Measurements from ENCODE around the gene COL4A1.

COL4A1 gene

DNA sequence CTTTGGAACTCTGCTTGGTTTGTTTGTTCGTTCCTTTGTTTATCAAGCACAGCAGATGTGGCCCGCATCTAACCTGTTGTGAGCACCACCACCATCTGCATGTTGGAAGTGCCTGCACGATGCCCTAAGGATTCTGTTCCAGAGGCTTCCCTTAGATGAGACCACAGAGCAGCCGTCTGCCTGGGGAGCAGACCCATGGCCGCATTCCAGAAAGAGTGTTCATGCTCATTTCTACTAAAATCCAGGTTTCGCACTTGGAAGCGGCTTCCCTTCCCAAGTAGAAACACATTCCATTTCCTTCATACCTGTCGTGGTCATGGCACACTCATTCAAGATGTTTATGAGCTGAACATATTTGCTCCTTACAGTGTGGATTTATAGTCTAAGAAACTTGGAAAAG is 27.3 kb upstream of the COL4A1 start:
- no peaks in the 10 kb centered on the region for H3K9me3 ChIP-seq (ENCODE audit: control insufficient read depth in 1 of 2, low read length in 2 of 2)
- peaks cover 3 to 6% of the 10 kb centered on the region in 2 donors for H3K4me1 ChIP-seq (ENCODE audit: control insufficient read depth in 1 of 2, insufficient read depth in 2 of 2, low read length in 2 of 2)
- H3K36me3 ChIP-seq (ENCODE audit: control insufficient read depth in 1 of 2, insufficient read depth in 2 of 2, low read length in 2 of 2): no peaks in the 10 kb centered on the region
- H3K9ac ChIP-seq (ENCODE audit: low read depth in 1 of 2, low read length in 2 of 2): no peak overlapping the region
- H3K27me3 ChIP-seq (ENCODE audit: control insufficient read depth in 1 of 2, insufficient read depth in 2 of 2, low read length in 2 of 2): no peaks in the 10 kb centered on the region
- H3K4me3 ChIP-seq (ENCODE audit: low read depth in 1 of 2, low read length in 2 of 2): no peak overlapping the region
- no peak overlapping the region for H3K27ac ChIP-seq (ENCODE audit: low read depth, low read length)

DNA sequence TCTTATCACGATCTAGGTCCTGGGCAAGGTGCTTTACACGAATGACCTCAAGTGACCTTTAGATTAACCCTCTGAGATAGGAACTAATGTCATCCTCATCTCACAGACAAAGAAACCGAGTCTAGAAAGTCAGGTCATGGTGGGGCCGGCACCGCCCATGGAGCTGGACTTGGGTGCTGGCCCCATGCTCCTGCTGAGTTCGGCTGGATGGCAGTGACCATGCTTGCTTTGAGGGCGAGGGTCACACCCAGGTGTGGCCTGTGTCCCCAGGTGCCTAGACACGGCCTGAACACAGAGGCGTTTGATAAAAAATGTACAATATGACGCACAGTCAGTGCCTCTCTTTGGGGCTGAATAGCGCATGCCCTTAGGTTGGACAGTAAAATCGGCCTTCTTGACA is 26.9 kb upstream of the COL4A1 start:
- H3K36me3 ChIP-seq (ENCODE audit: control insufficient read depth in 1 of 2, insufficient read depth in 2 of 2, low read length in 2 of 2): no peaks in the 10 kb centered on the region
- no peaks in the 10 kb centered on the region for H3K9me3 ChIP-seq (ENCODE audit: control insufficient read depth in 1 of 2, low read length in 2 of 2)
- no peaks in the 10 kb centered on the region for H3K27me3 ChIP-seq (ENCODE audit: control insufficient read depth in 1 of 2, insufficient read depth in 2 of 2, low read length in 2 of 2)
- no peak overlapping the region for H3K27ac ChIP-seq (ENCODE audit: low read depth, low read length)
- H3K4me3 ChIP-seq (ENCODE audit: low read depth in 1 of 2, low read length in 2 of 2): no peak overlapping the region
- H3K4me1 ChIP-seq (ENCODE audit: control insufficient read depth in 1 of 2, insufficient read depth in 2 of 2, low read length in 2 of 2): peaks cover 3 to 6% of the 10 kb centered on the region in 2 donors
- H3K9ac ChIP-seq (ENCODE audit: low read depth in 1 of 2, low read length in 2 of 2): no peak overlapping the region

DNA sequence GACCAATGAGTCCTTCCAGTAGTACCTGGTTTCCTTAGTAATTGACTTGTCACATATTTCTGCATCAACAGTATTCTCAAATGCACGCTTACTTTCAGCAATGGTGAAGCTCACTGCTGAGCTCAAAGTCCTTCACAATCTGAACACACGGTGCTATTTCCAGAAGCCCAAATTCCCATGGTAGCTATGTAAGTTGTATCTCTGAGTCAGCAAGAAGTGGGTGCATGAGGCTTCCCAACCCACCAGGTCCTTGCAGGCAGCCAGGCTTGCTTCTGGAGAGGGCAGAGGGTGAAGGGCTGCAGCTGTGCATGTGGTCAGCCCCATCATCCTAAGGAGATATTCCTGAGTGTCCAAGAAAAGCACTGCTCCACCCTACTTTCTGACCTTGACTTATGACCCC is 25.8 kb upstream of the COL4A1 start:
- H3K4me3 ChIP-seq (ENCODE audit: low read depth in 1 of 2, low read length in 2 of 2): no peak overlapping the region
- H3K9ac ChIP-seq (ENCODE audit: low read depth in 1 of 2, low read length in 2 of 2): no peak overlapping the region
- peaks cover 3 to 6% of the 10 kb centered on the region in 2 donors for H3K4me1 ChIP-seq (ENCODE audit: control insufficient read depth in 1 of 2, insufficient read depth in 2 of 2, low read length in 2 of 2)
- H3K27ac ChIP-seq (ENCODE audit: low read depth, low read length): no peak overlapping the region
- no peaks in the 10 kb centered on the region for H3K36me3 ChIP-seq (ENCODE audit: control insufficient read depth in 1 of 2, insufficient read depth in 2 of 2, low read length in 2 of 2)
- no peaks in the 10 kb centered on the region for H3K9me3 ChIP-seq (ENCODE audit: control insufficient read depth in 1 of 2, low read length in 2 of 2)
- H3K27me3 ChIP-seq (ENCODE audit: control insufficient read depth in 1 of 2, insufficient read depth in 2 of 2, low read length in 2 of 2): no peaks in the 10 kb centered on the region

GRCh38 chr13:110331362-110331761 is 24.4 kb upstream of the COL4A1 start:
- H3K4me1 ChIP-seq (ENCODE audit: control insufficient read depth in 1 of 2, insufficient read depth in 2 of 2, low read length in 2 of 2): peaks cover 0 to 6% of the 10 kb centered on the region in 2 donors
- no peak overlapping the region for H3K9ac ChIP-seq (ENCODE audit: low read depth in 1 of 2, low read length in 2 of 2)
- no peaks in the 10 kb centered on the region for H3K9me3 ChIP-seq (ENCODE audit: control insufficient read depth in 1 of 2, low read length in 2 of 2)
- H3K36me3 ChIP-seq (ENCODE audit: control insufficient read depth in 1 of 2, insufficient read depth in 2 of 2, low read length in 2 of 2): no peaks in the 10 kb centered on the region
- H3K27ac ChIP-seq (ENCODE audit: low read depth, low read length): no peak overlapping the region
- H3K4me3 ChIP-seq (ENCODE audit: low read depth in 1 of 2, low read length in 2 of 2): no peak overlapping the region
- H3K27me3 ChIP-seq (ENCODE audit: control insufficient read depth in 1 of 2, insufficient read depth in 2 of 2, low read length in 2 of 2): no peaks in the 10 kb centered on the region

- Histone ChIP-seq H3K4me1 (ENCODE audit: control insufficient read depth in 1 of 2, insufficient read depth in 2 of 2, low read length in 2 of 2) (peaks cover 0 to 6% of the 10 kb centered on the region in 2 donors), H3K36me3 (ENCODE audit: control insufficient read depth in 1 of 2, insufficient read depth in 2 of 2, low read length in 2 of 2) (no peaks in the 10 kb centered on the region), H3K27ac (ENCODE audit: low read depth, low read length) (peak overlapping the region; percentile 6), H3K4me3 (ENCODE audit: low read depth in 1 of 2, low read length in 2 of 2) (no peak overlapping the region), H3K9ac (ENCODE audit: low read depth in 1 of 2, low read length in 2 of 2) (no peak overlapping the region), H3K27me3 (ENCODE audit: control insufficient read depth in 1 of 2, insufficient read depth in 2 of 2, low read length in 2 of 2) (no peaks in the 10 kb centered on the region), H3K9me3 (ENCODE audit: control insufficient read depth in 1 of 2, low read length in 2 of 2) (no peaks in the 10 kb centered on the region)
Measured at GRCh38 chr13:110330491-110331011, 23.6 kb upstream of the COL4A1 start.

DNA sequence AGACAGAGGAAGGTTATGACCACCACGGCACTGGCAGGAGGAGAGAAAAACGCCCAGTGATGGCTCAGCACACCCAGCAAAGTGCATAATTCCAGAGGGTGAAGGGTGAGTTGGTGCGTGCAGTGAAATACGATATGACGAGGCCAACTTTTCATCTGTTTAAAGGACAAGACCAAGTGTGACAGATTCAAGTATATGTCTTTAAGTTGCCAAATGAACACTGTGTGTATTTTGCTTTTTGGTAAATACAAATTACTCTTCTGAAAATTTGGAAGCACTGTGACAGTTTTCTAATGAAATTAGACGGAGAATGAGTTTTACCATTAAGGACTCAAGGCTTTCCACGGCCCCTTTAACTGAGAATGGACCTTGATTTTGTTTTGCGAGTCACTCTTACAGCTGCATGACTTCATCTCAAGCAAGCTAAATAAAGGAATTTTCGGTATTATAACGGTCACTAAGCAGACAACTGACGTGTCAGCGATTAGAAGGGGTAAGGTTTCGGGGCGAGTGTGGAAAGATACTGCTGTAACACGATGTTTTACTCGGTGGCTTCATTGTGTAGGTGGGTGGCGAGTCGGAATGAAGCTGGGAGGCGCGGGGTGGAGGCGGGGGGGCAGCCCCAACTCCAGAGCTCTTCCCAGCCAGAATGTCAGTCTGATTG is 23.0 kb upstream of the COL4A1 start:
- H3K27ac ChIP-seq (ENCODE audit: low read depth, low read length): peak overlapping the region; percentile 6
- peaks cover 0 to 6% of the 10 kb centered on the region in 2 donors for H3K4me1 ChIP-seq (ENCODE audit: control insufficient read depth in 1 of 2, insufficient read depth in 2 of 2, low read length in 2 of 2)
- no peaks in the 10 kb centered on the region for H3K36me3 ChIP-seq (ENCODE audit: control insufficient read depth in 1 of 2, insufficient read depth in 2 of 2, low read length in 2 of 2)
- H3K9me3 ChIP-seq (ENCODE audit: control insufficient read depth in 1 of 2, low read length in 2 of 2): no peaks in the 10 kb centered on the region
- H3K9ac ChIP-seq (ENCODE audit: low read depth in 1 of 2, low read length in 2 of 2): peak overlapping the region in 1 of 2 donors; percentile 22
- no peak overlapping the region for H3K4me3 ChIP-seq (ENCODE audit: low read depth in 1 of 2, low read length in 2 of 2)
- no peaks in the 10 kb centered on the region for H3K27me3 ChIP-seq (ENCODE audit: control insufficient read depth in 1 of 2, insufficient read depth in 2 of 2, low read length in 2 of 2)

GRCh38 chr13:110329258-110329657 is 22.3 kb upstream of the COL4A1 start:
- no peaks in the 10 kb centered on the region for H3K9me3 ChIP-seq (ENCODE audit: control insufficient read depth in 1 of 2, low read length in 2 of 2)
- H3K4me3 ChIP-seq (ENCODE audit: low read depth in 1 of 2, low read length in 2 of 2): no peak overlapping the region
- H3K9ac ChIP-seq (ENCODE audit: low read depth in 1 of 2, low read length in 2 of 2): peak overlapping the region in 1 of 2 donors; percentile 22
- no peaks in the 10 kb centered on the region for H3K27me3 ChIP-seq (ENCODE audit: control insufficient read depth in 1 of 2, insufficient read depth in 2 of 2, low read length in 2 of 2)
- H3K36me3 ChIP-seq (ENCODE audit: control insufficient read depth in 1 of 2, insufficient read depth in 2 of 2, low read length in 2 of 2): no peaks in the 10 kb centered on the region
- H3K4me1 ChIP-seq (ENCODE audit: control insufficient read depth in 1 of 2, insufficient read depth in 2 of 2, low read length in 2 of 2): peaks cover 0 to 6% of the 10 kb centered on the region in 2 donors
- H3K27ac ChIP-seq (ENCODE audit: low read depth, low read length): no peak overlapping the region

DNA sequence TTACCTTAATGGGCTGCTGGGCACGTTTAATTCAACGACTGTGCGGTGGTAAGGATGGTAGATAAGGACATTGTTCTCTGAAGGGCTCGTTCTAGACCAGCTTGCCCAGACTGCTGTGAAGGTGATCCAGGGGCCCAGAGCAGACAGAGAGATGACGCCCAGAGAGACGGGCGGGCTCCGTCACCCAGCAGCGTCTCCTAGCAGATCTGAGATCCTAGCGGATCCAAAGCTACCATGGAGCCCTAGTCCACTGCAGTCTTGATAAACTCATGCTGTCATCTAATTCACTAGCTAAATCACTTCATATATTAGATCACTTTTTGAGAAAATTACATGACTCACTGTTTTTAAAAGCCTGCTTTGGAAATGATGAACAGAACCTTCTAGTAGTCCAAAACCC is 21.6 kb upstream of the COL4A1 start:
- H3K9ac ChIP-seq (ENCODE audit: low read depth in 1 of 2, low read length in 2 of 2): no peak overlapping the region
- H3K36me3 ChIP-seq (ENCODE audit: control insufficient read depth in 1 of 2, insufficient read depth in 2 of 2, low read length in 2 of 2): no peaks in the 10 kb centered on the region
- H3K27me3 ChIP-seq (ENCODE audit: control insufficient read depth in 1 of 2, insufficient read depth in 2 of 2, low read length in 2 of 2): no peaks in the 10 kb centered on the region
- H3K27ac ChIP-seq (ENCODE audit: low read depth, low read length): no peak overlapping the region
- H3K9me3 ChIP-seq (ENCODE audit: control insufficient read depth in 1 of 2, low read length in 2 of 2): no peaks in the 10 kb centered on the region
- H3K4me3 ChIP-seq (ENCODE audit: low read depth in 1 of 2, low read length in 2 of 2): no peak overlapping the region
- peaks cover 0 to 6% of the 10 kb centered on the region in 2 donors for H3K4me1 ChIP-seq (ENCODE audit: control insufficient read depth in 1 of 2, insufficient read depth in 2 of 2, low read length in 2 of 2)

- Histone ChIP-seq H3K9me3 (ENCODE audit: control insufficient read depth in 1 of 2, low read length in 2 of 2) (no peaks in the 10 kb centered on the region), H3K4me3 (ENCODE audit: low read depth in 1 of 2, low read length in 2 of 2) (no peak overlapping the region), H3K9ac (ENCODE audit: low read depth in 1 of 2, low read length in 2 of 2) (no peak overlapping the region), H3K27me3 (ENCODE audit: control insufficient read depth in 1 of 2, insufficient read depth in 2 of 2, low read length in 2 of 2) (no peaks in the 10 kb centered on the region), H3K4me1 (ENCODE audit: control insufficient read depth in 1 of 2, insufficient read depth in 2 of 2, low read length in 2 of 2) (no peaks in the 10 kb centered on the region), H3K27ac (ENCODE audit: low read depth, low read length) (no peak overlapping the region), H3K36me3 (ENCODE audit: control insufficient read depth in 1 of 2, insufficient read depth in 2 of 2, low read length in 2 of 2) (no peaks in the 10 kb centered on the region)
Measured at GRCh38 chr13:110327051-110327721, 20.2 kb upstream of the COL4A1 start.

GRCh38 chr13:110326263-110326904 is 19.4 kb upstream of the COL4A1 start:
- Histone ChIP-seq H3K27ac (ENCODE audit: low read depth, low read length) (no peak overlapping the region), H3K36me3 (ENCODE audit: control insufficient read depth in 1 of 2, insufficient read depth in 2 of 2, low read length in 2 of 2) (no peaks in the 10 kb centered on the region), H3K9me3 (ENCODE audit: control insufficient read depth in 1 of 2, low read length in 2 of 2) (no peaks in the 10 kb centered on the region), H3K4me3 (ENCODE audit: low read depth in 1 of 2, low read length in 2 of 2) (no peak overlapping the region), H3K9ac (ENCODE audit: low read depth in 1 of 2, low read length in 2 of 2) (no peak overlapping the region), H3K4me1 (ENCODE audit: control insufficient read depth in 1 of 2, insufficient read depth in 2 of 2, low read length in 2 of 2) (no peaks in the 10 kb centered on the region), H3K27me3 (ENCODE audit: control insufficient read depth in 1 of 2, insufficient read depth in 2 of 2, low read length in 2 of 2) (no peaks in the 10 kb centered on the region)

All from duodenal mucosa (tissue), 2 donors.